CD4-positive, alpha-beta T cell (primary cell): ENCODE results near the gene MDP1. TPM values are rescaled to one million over a fixed set of nuclear protein-coding genes. Genes with fewer than 3 reads are reported as not detected.
"Not testable (repeated sequence)": the region's sequence is repeated elsewhere in the genome, so short reads cannot be mapped to it uniquely, and the experiment has no call there.

Experiments
- ATAC-seq: fragments of 200-7000 bp; cut with Tn5 transposase; one replicate; pipeline ENCODE4 v1.10.0; 2022; ENCODE audit warnings: mild to moderate bottlenecking; ENCODE audit not compliant: poor library complexity
- CTCF ChIA-PET: fragments of 350-600 bp; sonication (Branson Sonifier 250); formaldehyde crosslinking; loops from one replicate; lab custom pipeline; 2021; ENCODE audit warnings: antibody characterized with exemption, inconsistent platforms; lab: Charles Lee
- POLR2A ChIA-PET: fragments of 350-600 bp; sonication (Branson Sonifier 250); formaldehyde crosslinking; loops from one replicate; lab custom pipeline; 2021; ENCODE audit warnings: antibody characterized with exemption, inconsistent platforms; lab: Charles Lee
- DNase-seq, 14 experiments: peaks; one replicate each; pipeline ENCODE4 v3.0.0-alpha.2; 2013 to 2020; ENCODE audit warnings: mixed read lengths in 2 of 14
- H3K27ac ChIP-seq, 2 donors: one replicate each; pipeline versions ENCODE4 v1.5.1 to v1.7.0; 2013; ENCODE audit warnings: low read length in 2 of 2, low read depth in 1 of 2, mild to moderate bottlenecking in 1 of 2
- H3K27me3 ChIP-seq, 2 experiments: 1 replicate in 1 of 2; 2 replicates in 1 of 2; pipeline versions ENCODE4 v1.6.1 to v1.7.0; 2013; ENCODE audit warnings: low read length in 2 of 2, control low read depth in 1 of 2, mild to moderate bottlenecking in 1 of 2, moderate library complexity in 1 of 2; ENCODE audit not compliant: insufficient read depth in 2 of 2, control insufficient read depth in 1 of 2
- H3K36me3 ChIP-seq: one replicate; pipeline ENCODE4 v1.6.1; 2013; ENCODE audit warnings: low read length, control low read depth; ENCODE audit not compliant: insufficient read depth
- H3K4me1 ChIP-seq: one replicate; pipeline ENCODE4 v1.6.1; 2013; ENCODE audit warnings: low read length, control low read depth; ENCODE audit not compliant: insufficient read depth
- H3K4me3 ChIP-seq: one replicate; pipeline ENCODE4 v1.5.1; 2013; ENCODE audit warnings: mild to moderate bottlenecking, low read length, moderate library complexity
- H3K9me3 ChIP-seq, 2 experiments: 1 replicate in 1 of 2; 2 replicates in 1 of 2; pipeline versions ENCODE4 v1.6.1 to v1.7.0; 2013; ENCODE audit warnings: low read length in 2 of 2, mild to moderate bottlenecking in 2 of 2, control low read depth in 1 of 2, moderate library complexity in 1 of 2; ENCODE audit not compliant: control insufficient read depth in 1 of 2, insufficient read depth in 1 of 2
- H3K27ac Mint-ChIP-seq: one replicate; pipeline ENCODE4 v1.8.0; 2020; ENCODE audit warnings: mixed read lengths
- H3K27me3 Mint-ChIP-seq: one replicate; pipeline ENCODE4 v1.8.0; 2021; ENCODE audit warnings: mixed read lengths
- H3K36me3 Mint-ChIP-seq: one replicate; pipeline ENCODE4 v1.8.0; 2021; ENCODE audit warnings: low read depth, mixed read lengths
- H3K4me1 Mint-ChIP-seq: one replicate; pipeline ENCODE4 v1.8.0; 2021; ENCODE audit warnings: low read depth, mixed read lengths
- H3K4me3 Mint-ChIP-seq: one replicate; pipeline ENCODE4 v1.8.0; 2020; ENCODE audit warnings: mild to moderate bottlenecking, mixed read lengths
- H3K9me3 Mint-ChIP-seq: one replicate; pipeline ENCODE4 v1.8.0; 2020; ENCODE audit warnings: mixed read lengths
- intact Hi-C, 2 experiments: fragments of 100-400 bp; cut with DNase I in 1 of 2; cut with micrococcal nuclease in 1 of 2; formaldehyde crosslinking; loops; one replicate each; pipeline versions ENCODE4 v1.15.1 to v1.9.0; 2023 to 2025; cut with DNase I, micrococcal nuclease
- total RNA-seq, 174 experiments: library from RNA in 2 of 174; stranded (reverse) in 2 of 174; gene quantifications; one replicate each; pipeline ENCODE4 v1.2.3 and lab custom pipeline; 2021 to 2026
- TF ChIP-seq, protein P1 (sequence below): fragments of 200-600 bp; IDR thresholded peaks from one replicate; pipeline ENCODE4 v1.8.0; 2022; ENCODE audit warnings: antibody characterized with exemption, mild to moderate bottlenecking

Gene MDP1
- total RNA-seq, 2 experiments from 2014 or later: 3.2 to 3.7 TPM

DNA sequence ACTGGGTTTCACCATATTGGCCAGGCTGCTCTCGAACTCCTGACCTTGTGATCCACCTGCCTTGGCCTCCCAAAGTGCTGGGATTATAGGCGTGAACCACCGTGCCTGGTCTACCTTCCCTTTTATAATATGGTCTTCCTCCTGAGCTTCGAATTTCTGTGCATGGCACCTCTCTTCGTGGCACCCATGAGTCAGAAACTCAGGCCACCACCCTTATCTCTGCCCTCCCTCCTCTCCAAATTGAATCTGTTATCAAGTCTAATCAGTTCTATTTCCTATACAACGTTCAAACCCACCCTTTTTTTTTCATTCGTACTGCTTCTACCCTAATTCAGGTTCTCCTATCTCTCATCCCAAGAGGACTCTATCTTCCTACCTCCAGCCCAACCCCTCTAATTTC lies 31.6 kb upstream of the MDP1 start:
- peaks cover 8% of the 10 kb centered on the region for H3K36me3 ChIP-seq
- Mint-ChIP-seq H3K36me3 (peaks cover 13% of the 10 kb centered on the region), H3K27ac (peak overlapping the region; percentile 78), H3K9me3 (no peaks in the 10 kb centered on the region), H3K4me1 (peaks cover 37% of the 10 kb centered on the region), H3K27me3 (no peaks in the 10 kb centered on the region), H3K4me3 (peak overlapping the region; percentile 43)
- CTCF ChIA-PET: interaction anchor here (0.6 to 7.3 kb wide), 6 partner anchors 24 to 86 kb away, joined by 3 to 90 read pairs (median 8); partner anchors contain the start of genes CIDEB, DHRS1, MDP1 and NOP9
- no peak overlapping the region for H3K4me3 ChIP-seq
- H3K4me1 ChIP-seq: peaks cover 26% of the 10 kb centered on the region
- no peaks in the 10 kb centered on the region for H3K27me3 ChIP-seq
- no peaks in the 10 kb centered on the region for H3K9me3 ChIP-seq
- TF ChIP-seq, protein P1, sequence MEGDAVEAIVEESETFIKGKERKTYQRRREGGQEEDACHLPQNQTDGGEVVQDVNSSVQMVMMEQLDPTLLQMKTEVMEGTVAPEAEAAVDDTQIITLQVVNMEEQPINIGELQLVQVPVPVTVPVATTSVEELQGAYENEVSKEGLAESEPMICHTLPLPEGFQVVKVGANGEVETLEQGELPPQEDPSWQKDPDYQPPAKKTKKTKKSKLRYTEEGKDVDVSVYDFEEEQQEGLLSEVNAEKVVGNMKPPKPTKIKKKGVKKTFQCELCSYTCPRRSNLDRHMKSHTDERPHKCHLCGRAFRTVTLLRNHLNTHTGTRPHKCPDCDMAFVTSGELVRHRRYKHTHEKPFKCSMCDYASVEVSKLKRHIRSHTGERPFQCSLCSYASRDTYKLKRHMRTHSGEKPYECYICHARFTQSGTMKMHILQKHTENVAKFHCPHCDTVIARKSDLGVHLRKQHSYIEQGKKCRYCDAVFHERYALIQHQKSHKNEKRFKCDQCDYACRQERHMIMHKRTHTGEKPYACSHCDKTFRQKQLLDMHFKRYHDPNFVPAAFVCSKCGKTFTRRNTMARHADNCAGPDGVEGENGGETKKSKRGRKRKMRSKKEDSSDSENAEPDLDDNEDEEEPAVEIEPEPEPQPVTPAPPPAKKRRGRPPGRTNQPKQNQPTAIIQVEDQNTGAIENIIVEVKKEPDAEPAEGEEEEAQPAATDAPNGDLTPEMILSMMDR: no peak
- intact Hi-C loops: no loop called here
- ATAC-seq (no peak), DNase-seq (peak in 1 of 14 experiments; percentile 17)
- POLR2A ChIA-PET: interaction anchor here (1.0 to 2.6 kb wide), 7 partner anchors 18 to 183 kb away, joined by 3 to 17 read pairs (median 7); partner anchors contain the start of genes CBLN3, CHMP4A, DCAF11 and IRF9
- no peak overlapping the region for H3K27ac ChIP-seq

DNA sequence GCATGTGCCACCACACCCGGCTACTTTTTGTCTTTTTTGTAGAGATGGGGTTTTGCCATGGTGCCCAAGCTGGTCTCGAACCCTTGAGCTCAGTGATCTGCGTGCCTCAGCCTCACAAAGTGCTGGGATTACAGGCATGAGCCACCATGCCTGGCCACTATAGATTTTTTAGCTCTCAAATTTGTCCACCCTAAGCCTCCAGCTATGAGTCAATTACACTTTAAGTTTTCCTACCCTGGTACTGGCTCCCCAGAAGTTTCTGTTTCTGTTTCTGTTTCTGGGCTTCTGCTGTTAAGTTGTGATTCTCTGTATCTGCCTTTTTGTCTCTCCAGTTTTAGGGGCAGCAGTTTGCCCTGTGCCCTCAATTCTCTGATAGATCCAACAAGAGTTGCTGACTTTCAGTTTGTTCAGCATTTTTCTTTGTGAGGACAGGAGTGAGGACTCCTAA lies 30.9 kb upstream of the MDP1 start:
- no peaks in the 10 kb centered on the region for H3K9me3 ChIP-seq
- ChIA-PET POLR2A (interaction anchor here (0.7 to 2.6 kb wide), 8 partner anchors 8 to 183 kb away, joined by 3 to 17 read pairs (median 5); partner anchors contain the start of genes CBLN3, DCAF11, IRF9 and KHNYN), CTCF (interaction anchor here (0.5 to 7.3 kb wide), 7 partner anchors 25 to 185 kb away, joined by 3 to 90 read pairs (median 7); partner anchors contain the start of genes DHRS1, MDP1, NOP9 and RABGGTA)
- Mint-ChIP-seq H3K27me3 (no peaks in the 10 kb centered on the region), H3K4me3 (peak overlapping the region; percentile 83), H3K9me3 (no peaks in the 10 kb centered on the region), H3K4me1 (peaks cover 43% of the 10 kb centered on the region), H3K36me3 (peaks cover 19% of the 10 kb centered on the region), H3K27ac (peak overlapping the region; percentile 78)
- TF ChIP-seq, protein P1: no peak
- H3K36me3 ChIP-seq: peaks cover 8% of the 10 kb centered on the region
- H3K27ac ChIP-seq: peak overlapping the region; percentile 8 to 17
- ATAC-seq: no peak
- no peaks in the 10 kb centered on the region for H3K27me3 ChIP-seq
- intact Hi-C loops: no loop called here
- peak in 4 of 14 experiments; percentile 33 to 79 (median 52) for DNase-seq
- no peak overlapping the region for H3K4me3 ChIP-seq
- peaks cover 30% of the 10 kb centered on the region for H3K4me1 ChIP-seq

DNA sequence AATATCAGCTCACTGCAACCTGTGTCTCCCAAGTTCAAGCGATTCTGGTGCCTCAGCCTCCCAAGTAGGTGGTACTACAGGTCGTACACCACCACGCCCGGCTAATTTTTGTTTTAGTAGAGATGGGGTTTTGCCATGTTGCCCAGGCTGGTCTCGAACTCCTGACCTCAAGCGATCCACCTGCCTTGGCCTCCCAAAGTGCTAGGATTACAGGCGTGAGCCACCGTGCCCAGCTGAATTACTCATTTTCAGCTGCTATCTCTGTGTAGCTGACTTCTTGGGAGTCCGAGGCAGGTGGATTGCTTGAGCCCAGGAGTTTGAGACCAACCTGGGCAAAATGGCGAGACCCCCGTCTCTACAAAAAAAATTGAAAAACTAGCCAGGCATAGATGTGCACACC lies 29.5 kb upstream of the MDP1 start:
- intact Hi-C loops, H3K27ac ChIP-seq, H3K27me3 Mint-ChIP-seq, ATAC-seq, H3K27me3 ChIP-seq, H3K9me3 Mint-ChIP-seq, H3K4me3 ChIP-seq, H3K9me3 ChIP-seq, H3K4me3 Mint-ChIP-seq: not testable (repeated sequence)
- Mint-ChIP-seq H3K36me3 (peaks cover 26% of the 10 kb centered on the region), H3K27ac (peak overlapping the region; percentile 84), H3K4me1 (peaks cover 50% of the 10 kb centered on the region)
- peaks cover 13% of the 10 kb centered on the region for H3K36me3 ChIP-seq
- peak in 1 of 14 experiments; percentile 16 for DNase-seq
- peaks cover 45% of the 10 kb centered on the region for H3K4me1 ChIP-seq
- ChIA-PET POLR2A (interaction anchor here (0.6 to 2.6 kb wide), 4 partner anchors 26 to 50 kb away, joined by 3 to 17 read pairs (median 4); partner anchors contain the start of gene RABGGTA), CTCF (interaction anchor here (1.0 to 7.3 kb wide), 4 partner anchors 30 to 186 kb away, joined by 4 to 90 read pairs (median 6); partner anchors contain the start of genes DHRS1, MDP1 and NOP9)
